Measurements from ENCODE around the gene NAV2. TPM values are rescaled to one million over a fixed set of nuclear protein-coding genes. Genes with fewer than 3 reads are reported as not detected.

Gene NAV2
- total RNA-seq, 1 experiment from 2014 or later, result 23.3 TPM

DNA sequence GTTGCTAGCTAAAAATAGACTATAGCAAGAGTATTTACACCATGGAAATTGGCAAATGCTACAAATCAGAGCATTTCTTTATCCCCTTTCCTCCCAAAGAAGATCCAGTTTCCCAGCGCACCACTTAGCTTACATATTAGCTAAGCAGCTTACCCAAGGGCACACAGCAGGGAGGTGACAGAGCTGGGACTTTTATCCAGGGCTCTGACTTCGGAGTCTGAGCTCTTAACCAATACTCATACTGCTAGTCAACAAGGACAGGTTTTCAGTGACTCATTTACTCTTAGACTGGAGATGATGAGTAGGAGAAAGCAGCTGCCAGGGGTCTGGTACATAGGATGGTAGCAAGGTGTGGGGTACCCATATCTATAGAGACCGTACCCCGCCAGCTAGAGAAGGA is 38.4 kb downstream of the NAV2 start:
- intact Hi-C loops (cut with micrococcal nuclease; ENCODE audit: unreplicated experiment), result no loop called here
- Histone ChIP-seq H3K9me3 (ENCODE audit: insufficient read depth, low read depth) (no peaks in the 10 kb centered on the region), H3K27ac (no peak overlapping the region), H3K4me2 (no peak overlapping the region), H3K4me1 (replicated peaks; ENCODE audit: insufficient read depth) (peaks cover 27% of the 10 kb centered on the region), H3K27me3 (ENCODE audit: insufficient read depth, low read depth) (no peaks in the 10 kb centered on the region), H3K9me2 (ENCODE audit: insufficient read depth) (no peaks in the 10 kb centered on the region), H4K20me1 (ENCODE audit: insufficient read depth) (no peaks in the 10 kb centered on the region), H2AFZ (no peak overlapping the region), H3K36me3 (ENCODE audit: low read depth) (no peaks in the 10 kb centered on the region), H3F3A (ENCODE audit: insufficient read depth, low read depth) (peaks cover 18% of the 10 kb centered on the region), H3K79me2 (ENCODE audit: low read depth) (no peaks in the 10 kb centered on the region), H3K4me3 (no peak overlapping the region)
- CTCF ChIA-PET, result no interaction called here
- peak in 1 of 2 experiments; percentile 21 for DNase-seq
- TF ChIP-seq, protein P1, sequence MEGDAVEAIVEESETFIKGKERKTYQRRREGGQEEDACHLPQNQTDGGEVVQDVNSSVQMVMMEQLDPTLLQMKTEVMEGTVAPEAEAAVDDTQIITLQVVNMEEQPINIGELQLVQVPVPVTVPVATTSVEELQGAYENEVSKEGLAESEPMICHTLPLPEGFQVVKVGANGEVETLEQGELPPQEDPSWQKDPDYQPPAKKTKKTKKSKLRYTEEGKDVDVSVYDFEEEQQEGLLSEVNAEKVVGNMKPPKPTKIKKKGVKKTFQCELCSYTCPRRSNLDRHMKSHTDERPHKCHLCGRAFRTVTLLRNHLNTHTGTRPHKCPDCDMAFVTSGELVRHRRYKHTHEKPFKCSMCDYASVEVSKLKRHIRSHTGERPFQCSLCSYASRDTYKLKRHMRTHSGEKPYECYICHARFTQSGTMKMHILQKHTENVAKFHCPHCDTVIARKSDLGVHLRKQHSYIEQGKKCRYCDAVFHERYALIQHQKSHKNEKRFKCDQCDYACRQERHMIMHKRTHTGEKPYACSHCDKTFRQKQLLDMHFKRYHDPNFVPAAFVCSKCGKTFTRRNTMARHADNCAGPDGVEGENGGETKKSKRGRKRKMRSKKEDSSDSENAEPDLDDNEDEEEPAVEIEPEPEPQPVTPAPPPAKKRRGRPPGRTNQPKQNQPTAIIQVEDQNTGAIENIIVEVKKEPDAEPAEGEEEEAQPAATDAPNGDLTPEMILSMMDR (conservative IDR thresholded peaks at IDR 0.05), result no peak
- no peak for TF ChIP-seq EZH2 (IDR thresholded peaks at IDR 0.05; ENCODE audit: low read depth)
- BruUV-seq (replicated peaks), result no TSS peak
- POLR2A ChIA-PET (ENCODE audit: unreplicated experiment), result interaction anchor here (0.7 kb wide), 1 partner anchor 137 kb away, joined by 7 read pairs; no protein-coding TSS in a partner anchor

DNA sequence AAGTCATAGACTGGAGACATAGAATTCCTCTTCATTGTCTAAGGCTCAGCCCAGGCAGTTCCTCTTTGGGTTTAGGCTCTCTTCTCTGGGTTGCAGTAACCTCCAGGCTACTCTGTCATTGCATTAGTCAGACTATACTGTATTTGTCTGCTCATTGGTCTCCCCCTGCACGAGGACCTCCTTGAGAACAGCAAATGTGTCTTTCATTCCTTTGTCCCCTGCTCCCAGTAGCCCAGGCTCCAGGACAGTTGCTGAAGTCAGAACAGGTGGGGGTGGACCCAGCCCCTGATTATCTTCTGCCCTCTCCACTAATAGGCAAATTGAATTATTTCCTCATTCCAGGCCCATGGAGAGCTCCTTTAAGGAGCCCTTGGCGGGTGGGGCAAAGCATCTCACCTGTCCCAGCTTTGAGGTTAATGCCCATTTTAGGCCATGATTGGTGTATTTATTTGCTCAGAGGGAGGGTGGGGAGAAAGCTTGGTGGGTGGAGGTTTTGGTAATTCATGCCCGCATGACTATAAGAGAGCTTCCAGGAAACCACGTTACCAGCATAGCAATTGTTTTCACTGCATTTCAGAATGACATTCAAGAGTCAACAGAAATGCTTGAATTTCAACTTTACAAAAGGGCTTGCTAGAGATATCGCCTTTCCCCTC is 40.9 kb downstream of the NAV2 start:
- POLR2A ChIA-PET (ENCODE audit: unreplicated experiment), result interaction anchor here (0.6 to 0.9 kb wide), 4 partner anchors 23 to 674 kb away, joined by 4 to 13 read pairs (median 8); no protein-coding TSS in a partner anchor
- no peaks in the 10 kb centered on the region for H3K79me2 ChIP-seq (ENCODE audit: low read depth)
- BruUV-seq (replicated peaks), result TSS peak; percentile 94
- H3K9me2 ChIP-seq (ENCODE audit: insufficient read depth), result no peaks in the 10 kb centered on the region
- peak overlapping the region; percentile 80 for H3K27ac ChIP-seq
- TF ChIP-seq, protein P1 (conservative IDR thresholded peaks at IDR 0.05), result no peak
- no peak for TF ChIP-seq EZH2 (IDR thresholded peaks at IDR 0.05; ENCODE audit: low read depth)
- no peaks in the 10 kb centered on the region for H3K9me3 ChIP-seq (ENCODE audit: insufficient read depth, low read depth)
- intact Hi-C loops (cut with micrococcal nuclease; ENCODE audit: unreplicated experiment), result loop anchor here (1.0 to 2.0 kb wide), 3 partner anchors 23 to 674 kb away; no protein-coding TSS in a partner anchor
- H3K27me3 ChIP-seq (ENCODE audit: insufficient read depth, low read depth), result no peaks in the 10 kb centered on the region
- no peaks in the 10 kb centered on the region for H4K20me1 ChIP-seq (ENCODE audit: insufficient read depth)
- CTCF ChIA-PET, result interaction anchor here (0.8 kb wide), 1 partner anchor 11 kb away, joined by 3 read pairs; no protein-coding TSS in a partner anchor
- no peak overlapping the region for H3K4me3 ChIP-seq
- H3K4me2 ChIP-seq, result peak overlapping the region; percentile 50
- H3F3A ChIP-seq (ENCODE audit: insufficient read depth, low read depth), result peaks cover 18% of the 10 kb centered on the region
- peak; percentile 78 to 88 for DNase-seq
- H3K4me1 ChIP-seq (replicated peaks; ENCODE audit: insufficient read depth), result peaks cover 27% of the 10 kb centered on the region
- no peaks in the 10 kb centered on the region for H3K36me3 ChIP-seq (ENCODE audit: low read depth)
- H2AFZ ChIP-seq, result no peak overlapping the region

DNA sequence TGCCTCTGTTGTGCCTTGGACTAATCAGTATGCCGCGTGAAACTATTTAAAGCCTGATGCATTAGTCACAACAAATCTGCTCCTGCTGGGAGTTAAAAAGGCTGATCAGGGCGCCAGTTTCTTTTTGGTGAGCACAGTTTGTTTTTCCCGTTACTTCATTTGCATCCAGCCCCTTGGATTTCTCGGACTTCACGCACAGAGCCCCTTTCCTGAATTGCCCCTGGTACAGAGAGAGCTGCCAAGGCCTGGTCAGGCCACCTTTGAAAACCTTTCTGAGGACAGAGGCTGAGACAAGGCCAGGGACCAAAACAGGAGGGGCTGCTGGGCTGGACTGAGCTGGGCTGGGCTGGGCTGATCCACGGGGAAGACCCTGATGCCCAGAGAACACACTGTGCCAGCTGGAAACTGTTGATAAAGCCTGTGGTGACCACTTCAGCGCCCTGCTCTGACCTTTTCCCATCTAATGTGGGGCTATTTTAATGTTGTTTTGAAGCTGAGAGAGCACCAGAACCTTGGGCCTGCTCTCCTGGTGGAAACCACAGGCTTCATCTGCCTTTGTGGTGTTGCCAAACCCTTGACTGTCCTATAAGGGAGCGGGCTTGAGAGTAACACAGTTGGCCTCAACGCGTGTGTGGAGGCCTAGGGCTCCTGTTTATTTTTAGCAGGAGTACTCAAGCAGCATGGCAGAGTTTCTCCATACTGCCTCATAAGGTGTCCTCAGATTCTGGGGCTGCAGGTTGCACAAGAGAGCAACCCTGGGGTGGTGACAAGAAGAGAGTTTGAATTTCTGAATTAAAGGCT is 44.2 kb downstream of the NAV2 start:
- Histone ChIP-seq H3K4me2 (no peak overlapping the region), H3K9me2 (ENCODE audit: insufficient read depth) (no peaks in the 10 kb centered on the region), H3K79me2 (ENCODE audit: low read depth) (no peaks in the 10 kb centered on the region), H3K4me1 (replicated peaks; ENCODE audit: insufficient read depth) (peaks cover 27% of the 10 kb centered on the region), H4K20me1 (ENCODE audit: insufficient read depth) (no peaks in the 10 kb centered on the region), H3K9me3 (ENCODE audit: insufficient read depth, low read depth) (no peaks in the 10 kb centered on the region), H2AFZ (no peak overlapping the region), H3F3A (ENCODE audit: insufficient read depth, low read depth) (peaks cover 18% of the 10 kb centered on the region), H3K27me3 (ENCODE audit: insufficient read depth, low read depth) (no peaks in the 10 kb centered on the region), H3K27ac (no peak overlapping the region), H3K4me3 (no peak overlapping the region), H3K36me3 (ENCODE audit: low read depth) (no peaks in the 10 kb centered on the region)
- POLR2A ChIA-PET (ENCODE audit: unreplicated experiment), result no interaction called here
- DNase-seq, result peak in 1 of 2 experiments; percentile 19
- TF ChIP-seq, protein P1 (conservative IDR thresholded peaks at IDR 0.05), result no peak
- no peak for TF ChIP-seq EZH2 (IDR thresholded peaks at IDR 0.05; ENCODE audit: low read depth)
- intact Hi-C loops (cut with micrococcal nuclease; ENCODE audit: unreplicated experiment), result no loop called here
- BruUV-seq (replicated peaks), result no TSS peak
- CTCF ChIA-PET, result no interaction called here

Data from PC-9 (cell line).